HG02759 (cell line): ENCODE results near the gene C6orf47.
A peak's percentile ranks its signal among the peaks of the same experiment; 100 is the strongest.
"Not testable (repeated sequence)": the region's sequence is repeated elsewhere in the genome, so short reads cannot be mapped to it uniquely, and the experiment has no call there.

ENCODE experiments used
- ATAC-seq: cut with Tn5 transposase; IDR thresholded peaks from one replicate; pipeline ENCODE4 v1.9.1; 2021; ENCODE audit warnings: mild to moderate bottlenecking, moderate library complexity; ENCODE audit not compliant: unreplicated experiment

The C6orf47 gene, protein sequence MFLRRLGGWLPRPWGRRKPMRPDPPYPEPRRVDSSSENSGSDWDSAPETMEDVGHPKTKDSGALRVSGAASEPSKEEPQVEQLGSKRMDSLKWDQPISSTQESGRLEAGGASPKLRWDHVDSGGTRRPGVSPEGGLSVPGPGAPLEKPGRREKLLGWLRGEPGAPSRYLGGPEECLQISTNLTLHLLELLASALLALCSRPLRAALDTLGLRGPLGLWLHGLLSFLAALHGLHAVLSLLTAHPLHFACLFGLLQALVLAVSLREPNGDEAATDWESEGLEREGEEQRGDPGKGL

DNA sequence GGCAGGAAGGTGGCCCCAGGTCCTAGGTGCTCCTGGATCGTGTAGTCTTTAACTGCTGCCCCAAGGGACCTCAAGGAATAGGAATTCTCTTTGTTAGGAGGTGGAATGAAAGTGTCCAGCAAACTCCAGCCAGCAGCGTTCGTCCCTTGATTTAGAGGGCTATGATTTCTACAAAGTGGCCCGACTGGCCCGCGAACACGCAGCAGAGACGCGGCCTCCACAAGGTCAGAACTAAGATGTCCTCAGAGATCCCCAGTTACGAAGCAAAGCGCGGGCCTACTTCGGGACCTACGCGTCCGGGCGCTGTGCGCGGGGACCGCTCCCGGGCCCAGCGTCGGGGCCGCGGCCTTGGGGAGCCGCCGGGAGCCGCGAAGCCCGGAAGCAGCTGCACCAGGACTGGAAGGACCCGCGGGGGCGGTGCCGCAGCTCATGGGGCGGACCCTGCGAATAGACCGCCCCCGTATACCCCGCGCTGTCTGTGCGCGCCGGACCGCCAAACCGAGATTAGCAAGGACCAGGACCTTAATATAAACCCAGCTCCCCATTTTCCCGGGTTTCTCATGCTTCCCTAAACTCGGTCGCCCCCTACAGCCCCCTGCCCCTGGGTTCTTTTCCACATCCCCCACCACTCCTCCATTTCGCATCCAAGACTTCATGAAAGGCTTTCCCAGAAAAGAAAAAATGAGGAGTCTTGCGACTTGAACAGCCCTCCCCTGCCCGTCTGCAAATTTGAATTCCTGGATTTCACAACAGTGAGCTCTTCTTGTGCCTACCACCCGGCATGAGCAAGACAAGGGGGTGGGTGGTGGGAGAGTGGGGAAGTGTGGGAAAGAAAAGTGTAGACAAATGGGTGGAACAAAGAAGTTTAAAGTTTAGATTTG lies at the start of gene C6orf47:
Gene C6orf47 (minus strand): TSS at position 398 of the 881 bp plus-strand sequence. CDS start 831 bp downstream, outside the sequence.
- peak; percentile 53 for ATAC-seq

DNA sequence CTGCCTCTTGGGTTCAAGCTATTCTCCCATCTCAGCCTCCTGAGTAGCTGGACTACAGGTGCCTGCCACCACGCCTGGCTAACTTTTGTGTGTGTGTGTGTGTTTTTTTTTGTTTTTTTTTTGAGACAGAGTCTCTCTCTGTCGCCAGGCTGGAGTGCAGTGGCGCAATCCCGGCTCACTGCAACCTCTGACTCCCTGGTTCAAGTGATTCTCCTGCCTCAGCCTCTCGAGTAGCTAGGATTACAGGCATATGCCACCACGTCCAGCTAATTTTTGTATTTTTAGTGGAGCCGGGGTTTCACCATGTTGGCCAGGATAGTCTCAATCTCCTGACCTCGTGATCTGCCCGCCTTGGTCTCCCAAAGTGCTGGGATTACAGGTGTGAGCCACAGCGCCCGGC lies 48.6 kb upstream of the C6orf47 start:
- not testable (repeated sequence) for ATAC-seq

DNA sequence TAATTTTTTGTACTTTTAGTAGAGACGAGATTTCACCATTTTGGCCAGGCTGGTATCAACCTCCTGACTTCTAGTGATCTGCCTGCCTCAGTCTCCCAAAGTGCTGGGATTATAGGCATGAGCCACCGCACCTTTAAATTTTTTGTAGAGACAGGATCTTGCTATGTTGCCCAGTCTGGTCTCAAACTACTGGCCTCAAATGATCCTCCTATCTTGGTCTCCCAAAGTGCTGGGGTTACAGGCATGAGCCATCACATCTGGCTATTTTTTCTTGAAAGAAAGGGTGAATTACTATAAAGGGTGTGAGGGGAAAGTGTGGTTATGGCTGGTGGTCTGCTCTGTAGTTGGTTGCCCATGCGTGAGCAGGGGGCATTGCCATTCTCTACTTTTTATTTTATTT lies 47.6 kb upstream of the C6orf47 start:
- ATAC-seq, result no peak

DNA sequence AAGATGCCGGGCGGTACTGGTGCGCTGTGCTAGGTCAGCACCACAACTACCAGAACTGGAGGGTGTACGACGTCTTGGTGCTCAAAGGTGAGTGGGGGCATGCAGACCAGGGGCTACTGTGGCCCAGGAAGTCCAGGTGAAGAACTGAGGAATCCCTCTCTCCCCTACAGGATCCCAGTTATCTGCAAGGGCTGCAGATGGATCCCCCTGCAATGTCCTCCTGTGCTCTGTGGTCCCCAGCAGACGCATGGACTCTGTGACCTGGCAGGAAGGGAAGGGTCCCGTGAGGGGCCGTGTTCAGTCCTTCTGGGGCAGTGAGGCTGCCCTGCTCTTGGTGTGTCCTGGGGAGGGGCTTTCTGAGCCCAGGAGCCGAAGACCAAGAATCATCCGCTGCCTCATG lies 47.1 kb upstream of the C6orf47 start:
- no peak for ATAC-seq

DNA sequence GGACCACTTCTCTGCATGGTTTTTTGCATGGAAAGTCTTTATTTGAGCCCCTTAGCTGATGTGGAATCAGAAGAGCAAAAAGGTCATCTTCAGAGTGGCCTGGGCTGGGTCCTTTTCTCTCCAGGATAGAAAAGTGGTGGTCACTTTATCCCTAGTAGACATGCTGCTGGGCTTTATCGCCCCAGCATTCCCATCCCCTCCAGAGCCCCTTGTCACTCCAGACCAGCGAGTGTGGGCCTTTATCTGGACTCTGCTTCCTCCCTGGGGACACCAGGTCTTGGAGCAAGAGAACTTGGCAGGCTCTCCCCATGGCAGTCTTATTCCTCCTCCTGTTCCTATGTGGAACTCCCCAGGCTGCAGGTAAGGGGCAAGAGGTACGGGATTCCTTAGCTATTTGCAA lies 46.0 kb upstream of the C6orf47 start, which contains the start of gene LY6G6F:
Gene LY6G6F (plus strand): TSS at position 268 of the 400 bp plus-strand sequence. CDS start 41 bp downstream, at position 309.
- ATAC-seq, result no peak

DNA sequence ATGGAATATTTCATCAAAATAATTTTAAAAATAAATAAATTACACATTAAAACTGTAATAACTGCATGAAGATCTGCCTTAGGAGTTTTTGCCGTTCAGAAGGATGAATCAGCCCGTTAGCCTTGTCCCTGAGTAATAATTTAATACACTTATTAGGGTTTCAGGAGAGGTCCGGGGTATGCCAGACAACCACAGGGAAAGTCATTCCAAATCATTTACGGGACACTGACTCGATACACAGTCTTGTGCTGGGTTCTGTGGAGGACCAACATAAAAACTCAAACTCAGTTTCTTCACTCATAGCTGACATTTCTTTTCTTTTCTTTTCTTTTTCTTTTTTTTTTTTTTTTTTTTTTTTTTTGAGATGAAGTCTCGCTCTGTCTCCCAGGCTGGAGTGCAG lies 45.4 kb upstream of the C6orf47 start:
- no peak for ATAC-seq

DNA sequence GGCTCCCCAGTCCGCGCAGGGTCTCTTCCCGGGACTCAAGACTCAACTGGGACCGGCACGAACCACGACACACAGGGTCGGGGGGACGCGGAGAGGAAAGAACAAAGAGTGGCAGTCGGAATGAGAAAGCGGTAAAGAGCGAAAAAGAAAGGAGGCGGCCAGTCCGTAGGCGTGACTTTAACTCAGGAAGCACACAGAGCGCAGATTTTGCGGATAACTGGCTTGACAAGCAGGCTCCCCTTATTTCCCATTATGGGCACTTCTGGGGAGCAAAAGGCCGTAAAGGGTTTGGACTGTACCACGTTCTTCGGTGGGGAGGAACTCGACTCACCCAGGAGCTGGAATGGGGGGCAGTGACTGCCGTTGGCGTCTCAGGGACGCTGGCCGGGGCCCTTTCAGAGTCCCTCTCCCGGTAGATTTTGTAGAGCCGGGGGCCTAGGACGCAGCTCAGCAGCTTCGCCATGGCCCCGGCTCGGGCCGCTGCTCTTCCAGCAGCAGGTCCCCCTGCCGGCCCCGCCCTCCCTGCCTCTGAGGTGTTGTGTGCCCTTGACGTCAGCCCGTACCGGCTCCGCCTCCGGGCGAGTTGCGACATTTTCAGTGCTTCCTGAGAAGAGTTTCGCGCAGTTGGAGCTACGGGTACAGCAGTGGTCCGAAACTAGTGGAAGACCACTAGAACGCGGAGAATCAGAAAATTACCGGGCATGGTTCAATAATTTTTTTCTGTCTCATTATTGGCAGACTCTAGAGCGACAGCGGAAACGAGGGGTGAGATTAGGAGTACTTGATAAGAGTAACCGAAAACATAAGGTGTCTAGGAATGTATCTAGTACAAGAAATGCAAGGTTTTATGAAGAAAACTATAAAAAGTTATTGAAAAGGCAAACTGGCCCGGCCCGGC lies 42.5 kb upstream of the C6orf47 start, which contains the start of gene ABHD16A:
Gene ABHD16A (minus strand): TSS at position 506 of the 898 bp plus-strand sequence. CDS start 43 bp downstream, at position 463.
- ATAC-seq, result peak; percentile 93

DNA sequence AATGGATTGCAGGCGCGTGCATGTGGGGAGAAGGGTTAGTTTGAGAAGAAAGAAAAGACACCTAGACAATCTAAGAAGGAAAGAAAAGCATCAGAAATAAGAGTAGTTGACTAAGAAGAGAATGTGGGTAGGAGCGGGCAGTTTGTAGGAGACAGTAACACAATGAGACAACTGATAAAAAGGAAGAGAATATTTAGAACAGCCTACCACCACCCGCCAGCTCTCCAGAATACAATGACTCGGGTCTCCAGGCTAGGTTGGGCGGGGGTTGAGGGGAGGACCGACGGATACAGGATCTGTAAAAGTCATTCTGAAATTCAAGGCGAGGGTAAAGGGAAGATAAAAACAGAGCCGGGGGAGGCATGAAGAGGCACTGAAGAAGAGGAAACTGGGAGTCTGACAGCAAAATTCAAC lies 41.8 kb upstream of the C6orf47 start:
- ATAC-seq, result no peak

DNA sequence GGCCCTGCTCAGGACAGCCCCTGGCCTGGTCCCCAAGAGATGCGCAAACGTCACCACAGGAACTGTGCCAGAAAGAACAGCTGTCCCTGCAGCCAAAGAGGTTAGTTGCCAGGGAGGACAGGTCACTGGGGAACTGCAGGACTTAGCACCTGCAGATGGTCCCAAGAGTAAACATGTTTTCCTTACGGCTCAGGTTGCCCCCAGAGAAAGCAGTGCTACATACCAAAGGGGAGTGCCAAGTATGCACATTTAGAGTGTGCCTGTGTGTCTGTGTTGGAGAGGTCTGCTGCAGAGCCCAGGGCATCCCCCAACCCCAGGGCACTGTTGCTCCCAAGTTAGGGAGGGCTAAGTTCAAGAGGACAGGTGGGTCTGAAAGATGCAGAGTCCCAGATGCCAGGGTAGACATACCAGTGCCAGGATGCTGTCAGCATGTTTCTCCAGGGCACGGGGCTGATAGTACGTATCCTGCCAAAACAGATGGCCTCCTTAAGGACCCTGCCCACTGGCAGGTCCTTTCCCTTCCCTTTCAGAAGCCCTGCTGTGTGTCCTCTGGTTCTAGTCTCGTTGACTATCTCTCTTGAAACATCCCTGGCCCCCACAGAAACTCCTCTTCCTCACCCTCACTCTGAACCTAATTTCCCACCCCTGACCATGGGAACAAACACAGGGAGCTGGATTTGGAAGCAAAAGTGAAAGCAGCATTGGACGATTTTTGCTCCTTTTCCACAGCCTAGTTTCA lies 41.3 kb upstream of the C6orf47 start:
- no peak for ATAC-seq

DNA sequence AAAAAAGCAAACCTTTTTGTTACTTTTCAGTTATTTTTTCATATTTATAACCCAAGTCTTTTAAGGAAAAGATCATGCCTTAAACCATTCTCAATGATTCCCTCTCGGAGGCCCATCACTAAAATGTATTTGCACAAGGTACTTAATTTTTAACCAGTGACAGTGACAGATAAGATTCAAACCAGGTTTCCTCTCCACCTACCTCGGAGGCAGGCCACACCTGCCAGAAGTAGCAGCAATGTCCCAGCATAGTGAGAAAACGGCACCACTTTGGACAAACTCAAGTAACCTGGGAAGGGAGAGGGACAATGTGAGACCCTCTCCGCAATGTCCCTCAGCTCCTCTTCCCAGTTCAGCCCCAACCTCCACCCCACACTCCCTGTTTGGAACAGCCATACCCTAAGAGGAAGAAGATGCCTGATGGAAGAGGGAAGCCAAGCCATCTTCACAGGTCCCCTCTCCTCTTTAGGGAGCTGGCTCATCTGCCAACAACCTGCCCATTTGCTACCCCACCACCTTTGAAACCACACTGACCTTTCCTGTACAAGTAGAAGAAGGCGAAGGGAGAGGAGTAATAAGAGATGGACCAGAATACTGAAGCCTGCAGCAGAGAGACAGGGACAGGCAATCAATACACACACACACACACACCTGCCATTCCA lies 40.3 kb upstream of the C6orf47 start:
- no peak for ATAC-seq

DNA sequence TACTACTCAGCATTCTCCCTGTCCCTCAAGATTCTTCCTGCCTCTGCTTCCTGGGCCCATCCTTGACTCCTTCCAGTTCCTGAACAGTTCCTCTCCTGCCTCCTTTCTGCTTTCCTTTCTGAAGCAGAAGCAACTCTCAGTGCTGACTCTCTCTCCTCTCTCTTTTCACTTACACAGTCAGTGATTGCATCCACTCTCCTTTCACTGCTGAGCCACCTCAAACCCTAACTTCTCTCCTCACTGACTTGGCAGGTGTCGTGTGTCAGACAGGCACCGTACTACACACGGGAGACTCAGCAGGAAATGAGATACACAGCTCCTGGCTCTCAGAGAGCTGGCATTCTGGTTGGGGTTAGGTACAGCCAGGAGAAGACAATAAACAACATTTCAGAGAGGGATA lies 37.0 kb upstream of the C6orf47 start:
- ATAC-seq, result no peak

DNA sequence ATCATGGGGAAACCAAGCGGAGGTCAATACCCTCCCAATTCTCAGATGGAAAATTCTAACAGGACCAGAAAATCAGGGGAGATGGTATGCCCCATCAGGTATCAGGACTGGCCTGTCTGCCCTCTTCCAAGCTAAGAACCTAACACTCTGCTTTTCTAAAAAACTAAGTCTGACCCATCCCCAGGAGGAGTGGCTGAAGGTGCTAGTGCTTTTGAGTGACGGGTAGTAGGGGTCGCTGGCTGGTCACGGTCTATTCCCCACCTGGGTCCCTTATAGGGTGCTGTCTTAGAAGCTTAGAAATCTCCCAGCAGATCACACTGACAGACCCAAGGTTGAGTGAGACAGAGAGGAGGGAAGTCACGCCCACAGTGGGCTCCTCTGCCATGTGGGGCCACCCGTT lies 33.0 kb upstream of the C6orf47 start:
- no peak for ATAC-seq

DNA sequence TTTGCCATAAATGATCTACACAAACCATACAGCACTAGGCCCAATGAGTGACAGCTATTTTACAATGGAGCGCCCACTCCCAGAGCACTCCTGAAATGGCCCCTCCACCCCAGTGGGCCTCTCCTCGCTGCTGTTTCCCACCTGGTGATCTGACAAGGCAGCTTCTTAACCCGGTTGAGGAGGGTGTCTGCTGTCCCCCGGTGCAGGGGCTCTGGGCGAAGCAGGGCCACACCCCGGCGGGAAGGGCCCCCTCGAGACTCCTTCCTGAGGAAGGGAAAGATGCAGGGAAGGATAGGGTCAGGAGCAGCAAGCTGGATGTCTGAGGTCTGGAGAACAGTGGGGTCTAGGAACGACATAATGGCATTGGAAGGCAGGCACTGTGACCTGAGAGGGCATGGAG lies 32.3 kb upstream of the C6orf47 start:
- no peak for ATAC-seq

DNA sequence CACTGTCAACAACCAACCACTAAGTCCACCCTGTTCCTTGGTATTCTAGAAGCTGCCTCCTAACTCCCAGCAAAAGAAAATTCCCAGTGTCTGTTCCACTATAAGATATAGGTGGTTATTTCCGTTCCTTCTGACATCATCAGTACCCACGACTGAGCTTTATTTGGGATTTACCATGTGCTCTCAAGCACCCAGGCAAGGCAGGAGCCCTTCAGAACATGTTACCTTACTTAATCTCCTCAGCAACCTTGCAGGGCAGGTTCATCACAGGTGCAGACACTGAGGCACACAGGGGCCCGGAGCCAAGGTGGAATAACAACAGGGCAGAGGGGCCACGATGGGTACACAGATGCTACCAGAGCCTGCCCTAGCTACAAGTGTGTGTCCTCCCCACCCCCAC lies 31.8 kb upstream of the C6orf47 start:
- no peak for ATAC-seq

DNA sequence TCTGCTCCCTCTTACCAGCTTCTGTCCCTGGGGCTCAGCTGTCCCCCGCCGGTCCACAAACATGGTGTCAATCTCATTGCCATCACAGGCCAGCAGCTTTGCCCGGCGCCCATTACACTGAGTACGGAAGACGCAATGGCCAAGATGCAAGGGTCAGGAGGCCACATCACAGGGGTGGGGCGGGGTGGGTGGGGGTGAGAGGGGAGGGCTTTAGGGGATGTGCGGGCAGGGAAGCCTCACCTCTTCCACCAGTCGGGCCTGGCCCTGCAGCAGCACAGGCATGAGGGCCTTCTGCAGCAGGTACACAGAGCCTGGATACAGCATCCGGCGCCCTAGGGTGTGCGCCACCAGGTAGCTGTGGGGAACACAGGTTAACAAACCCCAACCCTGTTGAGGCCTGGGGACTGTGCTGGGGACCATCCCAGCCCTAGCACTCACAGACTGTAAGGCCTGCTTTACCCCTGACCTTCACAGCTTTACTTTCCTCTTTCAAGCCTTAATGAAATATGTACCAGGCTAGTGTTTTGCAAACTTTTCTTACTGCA lies 31.1 kb upstream of the C6orf47 start:
- ATAC-seq, result no peak

DNA sequence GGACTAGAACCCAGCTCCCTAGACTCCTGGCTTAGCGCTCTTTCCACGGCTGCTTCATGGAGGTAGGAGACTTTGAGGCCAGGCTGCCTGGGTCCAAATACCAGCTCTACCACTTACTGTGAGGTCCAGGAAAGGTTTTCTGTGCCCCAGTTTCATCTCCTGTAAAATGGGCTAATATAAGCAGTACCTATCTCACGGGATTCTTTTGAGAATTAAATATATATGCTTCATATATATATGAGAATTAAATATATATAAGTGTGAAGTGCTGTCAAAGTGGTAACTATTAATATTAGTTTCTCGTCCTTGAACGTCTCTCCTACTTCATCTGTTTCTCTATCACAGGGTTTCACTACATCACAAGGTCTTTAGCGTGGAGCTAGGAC lies 30.5 kb upstream of the C6orf47 start:
- ATAC-seq, result no peak

DNA sequence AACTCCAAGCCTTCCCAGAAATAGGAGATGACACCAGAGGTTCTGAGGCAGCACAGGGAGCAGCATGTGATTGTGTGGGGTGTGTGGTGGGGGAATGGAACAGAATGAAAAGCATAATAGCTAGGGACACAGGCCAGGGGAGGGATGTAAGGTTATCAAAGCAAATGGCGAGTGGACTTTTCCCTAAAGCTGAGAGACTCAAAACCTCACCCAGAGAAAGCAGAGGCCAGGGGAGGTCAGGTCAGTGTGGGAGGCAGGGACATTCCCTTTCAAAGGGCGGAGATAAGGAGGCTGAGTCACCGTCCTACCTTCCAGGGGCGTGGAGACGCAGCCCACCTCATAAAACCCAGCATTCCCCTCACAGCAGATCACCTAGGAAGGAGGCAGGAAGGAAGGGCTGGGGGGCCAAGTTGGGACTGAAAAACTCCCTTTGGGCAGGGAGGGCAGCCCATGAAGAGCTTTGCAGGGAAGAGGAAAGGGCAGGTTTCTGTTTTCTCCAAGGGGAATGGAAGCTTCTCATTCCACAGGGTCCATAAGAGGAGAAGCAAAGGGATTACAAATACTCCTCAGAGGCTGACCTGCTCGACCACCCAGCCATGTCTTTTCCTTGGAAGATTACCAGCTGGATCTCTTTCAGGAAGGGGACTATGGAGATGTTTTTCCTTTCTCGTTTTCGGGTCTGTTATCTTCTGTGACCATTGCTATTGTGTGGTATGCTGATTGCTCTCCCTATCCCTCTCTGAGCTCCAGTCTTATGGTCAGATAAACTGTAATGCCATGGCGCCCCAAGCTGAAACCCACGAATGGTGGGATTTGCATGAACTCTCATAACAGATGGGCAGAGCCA lies 29.9 kb upstream of the C6orf47 start:
- no peak for ATAC-seq
